Measurements from ENCODE around the gene AIP. TPM values are rescaled to one million over a fixed set of nuclear protein-coding genes. Genes with fewer than 3 reads are reported as not detected.
A peak's percentile ranks its signal among the peaks of the same experiment; 100 is the strongest.

AIP gene
- total and polyA plus RNA-seq, 2 of the 8 experiments (the other 6 are each of a cell fraction or from before 2014, with no cell fraction given) = 29.8 to 54.4 TPM

- Histone ChIP-seq H3K36me3 (ENCODE audit: control insufficient read depth in 2 of 4, insufficient read depth in 4 of 4, low read length in 3 of 4) (no peaks in the 10 kb centered on the region), H3K27ac (ENCODE audit: low read depth, low read length) (no peak within 1 kb of the TSS), H3K56ac (replicated peaks; ENCODE audit: insufficient read length, low read depth, low read length) (no peak within 1 kb of the TSS), H3K23me2 (ENCODE audit: low read depth, low read length) (no peaks in the 10 kb centered on the region), H3K18ac (ENCODE audit: extremely low read depth, low read length) (no peak within 1 kb of the TSS), H3K4me3 (ENCODE audit: extremely low read depth in 1 of 4, insufficient read depth in 2 of 4, low read depth in 3 of 4, low read length in 4 of 4) (no peak within 1 kb of the TSS), H3K79me2 (ENCODE audit: control insufficient read depth in 1 of 2, insufficient read depth in 2 of 2, low read length in 2 of 2) (no peaks in the 10 kb centered on the region), H2AK5ac (ENCODE audit: low read depth, low read length) (no peak within 1 kb of the TSS), H3K9me3 (ENCODE audit: insufficient read depth in 2 of 2, low read depth in 1 of 2, low read length in 1 of 2) (no peaks in the 10 kb centered on the region), H2BK15ac (ENCODE audit: low read length) (0 out of 2 replicates have a peak within 1 kb of the TSS, but pooled peaks have one; percentile 46), H3K23ac (ENCODE audit: insufficient read length) (no peak within 1 kb of the TSS), H3K4ac (replicated peaks; ENCODE audit: insufficient read length, low read depth, low read length) (no peak within 1 kb of the TSS), H2BK120ac (replicated peaks; ENCODE audit: low read depth, low read length) (no peak within 1 kb of the TSS), H4K5ac (ENCODE audit: insufficient read length, low read depth, low read length) (no peak within 1 kb of the TSS), H4K20me1 (replicated peaks in 1 of 2; ENCODE audit: control insufficient read depth in 1 of 2, insufficient read depth in 2 of 2, low read length in 2 of 2) (no peaks in the 10 kb centered on the region), H3K4me2 (ENCODE audit: insufficient read depth in 1 of 2, low read depth in 2 of 2, low read length in 2 of 2) (no peak within 1 kb of the TSS), H3K9ac (replicated peaks in 1 of 4; ENCODE audit: extremely low read depth in 1 of 4, low read depth in 3 of 4, low read length in 3 of 4) (no peak within 1 kb of the TSS), H4K91ac (replicated peaks; ENCODE audit: insufficient read length, low read length) (no peak within 1 kb of the TSS), H3K79me1 (ENCODE audit: low read depth, low read length) (no peaks in the 10 kb centered on the region), H4K8ac (ENCODE audit: extremely low read depth, insufficient read depth, low read length) (no peak within 1 kb of the TSS; the same call in 1 of the 2 replicates), H2BK12ac (ENCODE audit: low read depth, low read length) (0 out of 2 replicates have a peak within 1 kb of the TSS, but pooled peaks have one; percentile 9), H3K27me3 (replicated peaks in 1 of 4; ENCODE audit: control insufficient read depth in 3 of 4, extremely low read depth in 1 of 4, insufficient read depth in 3 of 4, low read length in 3 of 4) (no peaks in the 10 kb centered on the region), H2BK5ac (ENCODE audit: low read depth, low read length) (no peak within 1 kb of the TSS; the same call in 1 of the 2 replicates), H3K14ac (ENCODE audit: insufficient read length) (no peak within 1 kb of the TSS), H2BK20ac (ENCODE audit: low read length) (no peak within 1 kb of the TSS), H3K4me1 (replicated peaks in 1 of 4; ENCODE audit: control insufficient read depth in 3 of 4, insufficient read depth in 4 of 4, low read length in 3 of 4) (no peaks in the 10 kb centered on the region), H2AFZ (ENCODE audit: low read length) (no peak within 1 kb of the TSS)
- POLR2A ChIA-PET (ENCODE audit: partially characterized antibody) = interaction anchor here (1.4 to 2.2 kb wide), 5 partner anchors 12 to 24 kb away, joined by 3 to 15 read pairs (median 8); partner anchors contain the start of genes PTPRCAP and RPS6KB2
- CTCF ChIA-PET (ENCODE audit: partially characterized antibody) = interaction anchor here (0.8 to 2.1 kb wide), 6 partner anchors 8 to 51 kb away, joined by 3 to 8 read pairs (median 4); partner anchors contain the start of gene PPP1CA
- 90% methylated on average over 26 of the region's 33 CpGs; no CpG with 5 or more reads in 1 of the 2 experiments for WGBS, 2 experiments (ENCODE audit: extremely low coverage in 1 of 2, insufficient coverage in 1 of 2, insufficient read length in 1 of 2, insufficient replicate concordance in 2 of 2, low coverage in 1 of 2, low lambda C conversion rate in 2 of 2, missing lambda C conversion rate in 1 of 2)
- FAIRE-seq = no peak
- DNase-seq (ENCODE audit: low read depth in 1 of 2, low spot score in 2 of 2) = no peak
- TF ChIP-seq FOSL1 (IDR thresholded peaks at IDR 0.05; ENCODE audit: insufficient read depth, low read depth, low read length) (no peak), HDAC6 (IDR thresholded peaks at IDR 0.05; ENCODE audit: low read depth, low read length) (no peak), SIX5 (IDR thresholded peaks at IDR 0.05; ENCODE audit: low read depth, low read length) (no peak), CTBP2 (IDR thresholded peaks at IDR 0.05; ENCODE audit: borderline replicate concordance, insufficient read depth, insufficient read length, low read length) (no peak), GABPA (IDR thresholded peaks at IDR 0.05; ENCODE audit: borderline replicate concordance, insufficient read depth, low read length) (no peak), CTCF (IDR thresholded peaks at IDR 0.05; ENCODE audit: control extremely low read depth in 1 of 3, insufficient read depth in 1 of 3, low read depth in 1 of 3, low read length in 3 of 3) (no peak), CHD2 (IDR thresholded peaks at IDR 0.05; ENCODE audit: low read length) (no peak), SP4 (IDR thresholded peaks at IDR 0.05; ENCODE audit: low read length) (no peak), GTF2F1 (IDR thresholded peaks at IDR 0.05; ENCODE audit: borderline replicate concordance, low read depth, low read length) (no peak)
These were observed 30.5 kb upstream of the AIP start, which contains the start of gene GPR152 for GRCh38 chr11:67452141-67452952. GPR152 (minus strand) TSS chr11:67452729; CDS start chr11:67452724, 5 bp downstream.

Data from H1 (cell line).